H1 (cell line): Measurements from ENCODE around the gene DUSP2. TPM values are rescaled to one million over a fixed set of nuclear protein-coding genes. Genes with fewer than 3 reads are reported as not detected.

Experiments used
- CTCF ChIA-PET: fragments of 300-600 bp; sonication (Branson Sonifier 250); formaldehyde crosslinking; loops from one replicate; lab custom pipeline; 2021; ENCODE audit not compliant: partially characterized antibody; lab: Charles Lee
- POLR2A ChIA-PET: fragments of 300-600 bp; sonication (Branson Sonifier 250); formaldehyde crosslinking; loops from one replicate; lab custom pipeline; 2021; ENCODE audit warnings: inconsistent platforms; ENCODE audit not compliant: partially characterized antibody; lab: Charles Lee
- DNase-seq, 2 experiments: peaks; one replicate each; pipeline versions ENCODE4 v3.0.0 to v3.0.0-alpha.2; 2010 to 2022; ENCODE audit warnings: low spot score in 2 of 2, low read depth in 1 of 2, mixed read lengths in 1 of 2
- FAIRE-seq: peaks from 2 replicates; lab custom pipeline; 2011; peaks lifted over from hg19 to GRCh38; lab: Jason Lieb, UNC
- H2AFZ ChIP-seq: 2 replicates; pipeline ENCODE4 v1.8.1; 2012; ENCODE audit warnings: low read length, inconsistent platforms
- H2AK5ac ChIP-seq: 2 replicates; pipeline ENCODE4 v1.6.1; 2013; ENCODE audit warnings: low read depth, low read length
- H2BK120ac ChIP-seq: replicated peaks from 2 replicates; pipeline ENCODE3; 2013; ENCODE audit warnings: low read depth, low read length, inconsistent platforms
- H2BK12ac ChIP-seq: 2 replicates; pipeline ENCODE4 v1.6.1; 2013; ENCODE audit warnings: low read depth, low read length
- H2BK15ac ChIP-seq: 2 replicates; pipeline ENCODE4 v1.6.1; 2013; ENCODE audit warnings: low read length
- H2BK20ac ChIP-seq: 2 replicates; pipeline ENCODE4 v1.6.1; 2013; ENCODE audit warnings: low read length
- H2BK5ac ChIP-seq: 2 replicates; pipeline ENCODE4 v1.6.1; 2013; ENCODE audit warnings: low read depth, low read length
- H3K14ac ChIP-seq: 2 replicates; pipeline ENCODE4 v1.6.1; 2013; ENCODE audit warnings: inconsistent platforms; ENCODE audit not compliant: insufficient read length
- H3K18ac ChIP-seq: 2 replicates; pipeline ENCODE4 v1.6.1; 2013; ENCODE audit warnings: low read length; ENCODE audit errors: extremely low read depth
- H3K23ac ChIP-seq: 2 replicates; pipeline ENCODE4 v1.6.1; 2013; ENCODE audit warnings: inconsistent platforms; ENCODE audit not compliant: insufficient read length
- H3K23me2 ChIP-seq: 2 replicates; pipeline ENCODE4 v1.6.1; 2013; ENCODE audit warnings: low read depth, low read length
- H3K27ac ChIP-seq: 2 replicates; pipeline ENCODE4 v1.6.1; 2011; ENCODE audit warnings: low read depth, low read length, inconsistent platforms
- H3K27me3 ChIP-seq, 4 experiments: replicated peaks in 1 of 4; 1 replicate in 1 of 4; 2 replicates in 3 of 4; pipeline versions ENCODE4 v1.6.1 to v1.8.1; 2011 to 2013; ENCODE audit warnings: low read length in 3 of 4, mild to moderate bottlenecking in 3 of 4, inconsistent platforms in 2 of 4, mixed read lengths in 2 of 4, moderate library complexity in 1 of 4; ENCODE audit not compliant: control insufficient read depth in 3 of 4, insufficient read depth in 3 of 4; ENCODE audit errors: extremely low read depth in 1 of 4
- H3K36me3 ChIP-seq, 4 experiments: 2 replicates each; pipeline versions ENCODE4 v1.6.1 to v1.8.1; 2011 to 2013; ENCODE audit warnings: mild to moderate bottlenecking in 4 of 4, low read length in 3 of 4, moderate library complexity in 2 of 4, control low read depth in 1 of 4, inconsistent platforms in 1 of 4; ENCODE audit not compliant: insufficient read depth in 4 of 4, control insufficient read depth in 2 of 4
- H3K4ac ChIP-seq: replicated peaks from 2 replicates; pipeline ENCODE3; 2013; ENCODE audit warnings: low read length, low read depth, mixed read lengths, inconsistent platforms; ENCODE audit not compliant: insufficient read length
- H3K4me1 ChIP-seq, 4 experiments: replicated peaks in 1 of 4; 1 replicate in 1 of 4; 2 replicates in 3 of 4; pipeline versions ENCODE4 v1.6.1 to v1.8.1; 2011 to 2013; ENCODE audit warnings: low read length in 3 of 4, inconsistent platforms in 2 of 4, mixed read lengths in 1 of 4; ENCODE audit not compliant: insufficient read depth in 4 of 4, control insufficient read depth in 3 of 4
- H3K4me2 ChIP-seq, 2 experiments: 2 replicates each; pipeline versions ENCODE4 v1.6.1 to v1.8.1; 2011 to 2013; ENCODE audit warnings: low read depth in 2 of 2, low read length in 2 of 2, control low read depth in 1 of 2, inconsistent platforms in 1 of 2, mild to moderate bottlenecking in 1 of 2; ENCODE audit not compliant: insufficient read depth in 1 of 2
- H3K4me3 ChIP-seq, 4 experiments: fragments of 200-600, 300-600 bp in 1 of 4; sonication (generic), shearing (Covaris generic), sonication (Bioruptor Twin) in 1 of 4; 2 replicates each; pipeline versions ENCODE4 v1.5.1 to v1.8.1; 2011 to 2016; ENCODE audit warnings: low read length in 4 of 4, low read depth in 3 of 4, control low read depth in 2 of 4, inconsistent platforms in 2 of 4, mild to moderate bottlenecking in 2 of 4, mixed read lengths in 1 of 4, moderate library complexity in 1 of 4; ENCODE audit not compliant: insufficient read depth in 2 of 4; ENCODE audit errors: extremely low read depth in 1 of 4
- H3K56ac ChIP-seq: replicated peaks from 2 replicates; pipeline ENCODE3; 2013; ENCODE audit warnings: low read depth, mild to moderate bottlenecking, mixed read lengths, low read length, inconsistent platforms; ENCODE audit not compliant: insufficient read length
- H3K79me1 ChIP-seq: 2 replicates; pipeline ENCODE4 v1.6.1; 2013; ENCODE audit warnings: low read depth, low read length, control low read depth
- H3K79me2 ChIP-seq, 2 experiments: 2 replicates each; pipeline versions ENCODE4 v1.6.1 to v1.8.1; 2012 to 2013; ENCODE audit warnings: low read length in 2 of 2, mild to moderate bottlenecking in 2 of 2, inconsistent platforms in 1 of 2; ENCODE audit not compliant: insufficient read depth in 2 of 2, control insufficient read depth in 1 of 2
- H3K9ac ChIP-seq, 4 experiments: replicated peaks in 1 of 4; 1 replicate in 1 of 4; 2 replicates in 3 of 4; pipeline versions ENCODE4 v1.6.1 to v1.8.1; 2011 to 2013; ENCODE audit warnings: low read depth in 3 of 4, low read length in 3 of 4, control low read depth in 2 of 4, mild to moderate bottlenecking in 2 of 4, moderate library complexity in 2 of 4, inconsistent platforms in 1 of 4; ENCODE audit errors: extremely low read depth in 1 of 4
- H3K9me3 ChIP-seq, 2 experiments: 2 replicates each; pipeline versions ENCODE4 v1.6.1 to v1.8.1; 2012 to 2013; ENCODE audit warnings: mild to moderate bottlenecking in 2 of 2, moderate library complexity in 2 of 2, control low read depth in 1 of 2, inconsistent platforms in 1 of 2, low read depth in 1 of 2, low read length in 1 of 2, mixed read lengths in 1 of 2; ENCODE audit not compliant: insufficient read depth in 2 of 2
- H4K20me1 ChIP-seq, 2 experiments: replicated peaks in 1 of 2; 2 replicates each; pipeline versions ENCODE3 to v1.8.1; 2011 to 2013; ENCODE audit warnings: inconsistent platforms in 2 of 2, low read length in 2 of 2, mild to moderate bottlenecking in 1 of 2; ENCODE audit not compliant: insufficient read depth in 2 of 2, control insufficient read depth in 1 of 2
- H4K5ac ChIP-seq: 2 replicates; pipeline ENCODE4 v1.6.1; 2013; ENCODE audit warnings: low read length, low read depth, mixed read lengths, inconsistent platforms; ENCODE audit not compliant: insufficient read length
- H4K8ac ChIP-seq: 2 replicates; pipeline ENCODE4 v1.8.0; 2013; ENCODE audit warnings: mild to moderate bottlenecking, moderate library complexity, low read length, inconsistent platforms; ENCODE audit not compliant: insufficient read depth; ENCODE audit errors: extremely low read depth
- H4K91ac ChIP-seq: replicated peaks from 2 replicates; pipeline ENCODE3; 2013; ENCODE audit warnings: low read length, mixed read lengths, inconsistent platforms; ENCODE audit not compliant: insufficient read length
- CEBPB ChIP-seq: IDR thresholded peaks from 2 replicates; pipeline ENCODE4 v1.6.1; 2012; ENCODE audit warnings: low read depth, low read length
- CHD1 ChIP-seq: IDR thresholded peaks from 2 replicates; pipeline ENCODE4 v1.6.1; 2012; ENCODE audit warnings: low read depth, low read length, improper control_type of control experiment
- CTBP2 ChIP-seq: IDR thresholded peaks from 2 replicates; pipeline ENCODE4 v1.7.0; 2011; ENCODE audit warnings: borderline replicate concordance, mild to moderate bottlenecking, moderate library complexity, mixed read lengths, low read length; ENCODE audit not compliant: insufficient read depth, insufficient read length
- EP300 ChIP-seq, 2 experiments: IDR thresholded peaks; 1 replicate in 1 of 2; 2 replicates in 1 of 2; pipeline ENCODE4 v1.6.1; 2011 to 2012; ENCODE audit warnings: low read depth in 2 of 2, low read length in 2 of 2, mild to moderate bottlenecking in 2 of 2, borderline replicate concordance in 1 of 2, inconsistent platforms in 1 of 2, moderate library complexity in 1 of 2
- GTF2F1 ChIP-seq: IDR thresholded peaks from 2 replicates; pipeline ENCODE4 v1.6.1; 2012; ENCODE audit warnings: low read depth, low read length, improper control_type of control experiment, borderline replicate concordance
- SP1 ChIP-seq: IDR thresholded peaks from 2 replicates; pipeline ENCODE4 v1.6.1; 2011; ENCODE audit warnings: low read depth, low read length
- SP4 ChIP-seq: IDR thresholded peaks from 2 replicates; pipeline ENCODE4 v1.6.1; 2012; ENCODE audit warnings: low read length, inconsistent platforms
- TBP ChIP-seq: IDR thresholded peaks from 2 replicates; pipeline ENCODE4 v1.6.1; 2011; ENCODE audit warnings: low read depth, low read length, improper control_type of control experiment
- WGBS, 2 experiments: shearing (Covaris generic) in 1 of 2; methylation state at CpG; one replicate each; pipeline versions ENCODE4 v1.1.6 to v1.1.7; 2013 to 2015; ENCODE audit warnings: low lambda C conversion rate in 2 of 2, mixed read lengths in 2 of 2, inconsistent platforms in 1 of 2, low coverage in 1 of 2, missing lambda C conversion rate in 1 of 2; ENCODE audit not compliant: insufficient replicate concordance in 2 of 2, insufficient coverage in 1 of 2, insufficient read length in 1 of 2; ENCODE audit errors: extremely low coverage in 1 of 2, missing lambda C conversion rate in 1 of 2; 5-methylcytosine and 5-hydroxymethylcytosine counted together
- polyA plus RNA-seq, 7 experiments: library from polyadenylated mRNA; depleted of rRNA in 3 of 7; stranded (reverse) in 5 of 7; unstranded in 2 of 7; fragments of >200 nt in 5 of 7; fragments of 200-250 nt in 2 of 7; gene quantifications; 1 replicate in 5 of 7; 2 replicates in 1 of 7; 4 replicates in 1 of 7; pipeline versions ENCODE4 v1.2.1 to v1.2.3, GENCODE V29; 2011 to 2013; ENCODE audit warnings: missing spikeins in 2 of 7, mixed read lengths in 2 of 7
- total RNA-seq: library from RNA; stranded (reverse); fragmentation: NEBNext Ultra II Directional; extraction: Animal tissue kit (Norgen Biotek cat#: 25700); gene quantifications from 2 replicates; pipeline ENCODE4 v1.2.1, GENCODE V29; 2021
- TF ChIP-seq, protein P1 (sequence below): IDR thresholded peaks from 2 replicates; pipeline ENCODE4 v1.6.1; 2012; ENCODE audit warnings: low read length, inconsistent platforms

DUSP2 gene
- total and polyA plus RNA-seq, 2 of the 8 experiments (the other 6 are each of a cell fraction or from before 2014, with no cell fraction given): 10.1 to 10.4 TPM

DNA sequence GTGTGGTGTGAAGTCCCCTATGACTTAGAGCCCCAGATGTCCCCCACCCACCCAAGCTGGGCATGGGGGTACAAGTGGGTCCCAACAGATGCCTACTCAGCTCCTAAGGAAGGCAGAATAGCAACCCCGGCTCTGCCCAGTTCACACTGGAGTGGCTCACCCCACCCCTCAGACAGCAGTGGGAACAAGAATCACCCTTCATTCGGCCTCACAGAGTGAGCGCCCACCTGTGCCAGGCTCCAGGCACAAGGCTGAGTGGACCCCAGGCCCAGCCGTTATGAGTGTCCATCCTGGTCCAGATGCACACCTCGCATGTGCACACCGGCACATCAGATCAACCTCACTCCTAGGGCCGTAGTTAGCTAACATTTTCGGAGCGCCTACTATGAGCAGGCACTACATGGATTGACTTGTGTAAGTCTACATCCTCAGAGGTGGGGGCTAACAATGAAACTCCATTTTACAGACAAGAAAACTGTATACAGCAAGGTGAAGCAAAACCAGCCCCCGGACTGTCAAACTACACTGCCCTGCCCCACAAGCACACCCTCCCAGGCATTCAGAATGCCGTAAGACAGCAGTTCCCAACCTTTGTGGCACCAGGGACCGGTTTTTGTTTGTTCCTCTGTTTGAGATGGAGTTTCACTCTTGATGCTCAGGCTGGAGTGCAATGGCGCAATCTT is 4.2 kb downstream of the DUSP2 start:
- Histone ChIP-seq H4K8ac (no peak overlapping the region), H2AFZ (no peak overlapping the region), H3K79me2 (no peaks in the 10 kb centered on the region), H3K4me2 (no peak overlapping the region), H3K27ac (no peak overlapping the region), H3K9me3 (no peaks in the 10 kb centered on the region), H3K4me3 (no peak overlapping the region), H4K5ac (no peak overlapping the region), H3K27me3 (peaks cover 4 to 19% (median 15%) of the 10 kb centered on the region in 4 experiments; a peak in 6 of 7 replicates), H3K14ac (no peak overlapping the region), H2BK20ac (no peak overlapping the region), H4K20me1 (no peaks in the 10 kb centered on the region), H3K4me1 (peaks cover 0 to 35% (median 17%) of the 10 kb centered on the region in 4 experiments; a peak in 6 of 7 replicates), H4K91ac (no peak overlapping the region), H3K4ac (no peak overlapping the region), H2BK5ac (no peak overlapping the region), H2BK12ac (no peak overlapping the region), H3K9ac (no peak overlapping the region; a peak in 1 of 7 replicates), H3K23ac (no peak overlapping the region), H2BK120ac (no peak overlapping the region), H2AK5ac (no peak overlapping the region), H2BK15ac (no peak overlapping the region), H3K56ac (no peak overlapping the region), H3K36me3 (no peaks in the 10 kb centered on the region), H3K18ac (no peak overlapping the region), H3K23me2 (peaks cover 5% of the 10 kb centered on the region), H3K79me1 (no peaks in the 10 kb centered on the region)
- DNase-seq: no peak
- TF ChIP-seq TBP: no peak
- TF ChIP-seq SP4: no peak
- no peak for TF ChIP-seq GTF2F1
- TF ChIP-seq SP1: no peak
- TF ChIP-seq CTBP2: no peak
- TF ChIP-seq EP300 (IDR thresholded peaks at IDR 0.05; ENCODE audit: borderline replicate concordance in 1 of 2, low read depth in 2 of 2, low read length in 2 of 2): no peak
- TF ChIP-seq CHD1: no peak
- no peak for TF ChIP-seq CEBPB
- TF ChIP-seq, protein P1, sequence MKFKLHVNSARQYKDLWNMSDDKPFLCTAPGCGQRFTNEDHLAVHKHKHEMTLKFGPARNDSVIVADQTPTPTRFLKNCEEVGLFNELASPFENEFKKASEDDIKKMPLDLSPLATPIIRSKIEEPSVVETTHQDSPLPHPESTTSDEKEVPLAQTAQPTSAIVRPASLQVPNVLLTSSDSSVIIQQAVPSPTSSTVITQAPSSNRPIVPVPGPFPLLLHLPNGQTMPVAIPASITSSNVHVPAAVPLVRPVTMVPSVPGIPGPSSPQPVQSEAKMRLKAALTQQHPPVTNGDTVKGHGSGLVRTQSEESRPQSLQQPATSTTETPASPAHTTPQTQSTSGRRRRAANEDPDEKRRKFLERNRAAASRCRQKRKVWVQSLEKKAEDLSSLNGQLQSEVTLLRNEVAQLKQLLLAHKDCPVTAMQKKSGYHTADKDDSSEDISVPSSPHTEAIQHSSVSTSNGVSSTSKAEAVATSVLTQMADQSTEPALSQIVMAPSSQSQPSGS: no peak
- ChIA-PET POLR2A (no interaction called here), CTCF (interaction anchor here (0.8 to 13.4 kb wide), 13 partner anchors 10 to 149 kb away, joined by 3 to 155 read pairs (median 6); partner anchors contain the start of genes ADRA2B, ANKRD36C and CIAO1)
- 91% methylated on average over 13 of the region's 13 CpGs; no CpG with 5 or more reads in 1 of the 2 experiments for WGBS, 2 experiments
- FAIRE-seq: no peak
